Peyer's patch (tissue), 4 donors: ENCODE measurements around the gene MFSD2B.

Experiments used
- POLR2A ChIP-seq, 2 donors: fragments of 450-650 bp; IDR thresholded peaks; one replicate each; pipeline ENCODE4 v1.5.1; 2017; ENCODE audit warnings: antibody characterized with exemption in 2 of 2, mild to moderate bottlenecking in 2 of 2, moderate library complexity in 2 of 2
- TF ChIP-seq, protein P1 (sequence below), 6 experiments: fragments of 450-650 bp in 4 of 6; fragments of 200-600 bp in 2 of 6; sonication (generic) in 1 of 6; IDR thresholded peaks; one replicate each; pipeline ENCODE4 v1.5.1; 2017 to 2019; ENCODE audit warnings: antibody characterized with exemption in 6 of 6, mild to moderate bottlenecking in 3 of 6, moderate library complexity in 1 of 6

GRCh38 chr2:24021122-24021998 lies 11.5 kb downstream of the MFSD2B start:
- TF ChIP-seq, protein P1, sequence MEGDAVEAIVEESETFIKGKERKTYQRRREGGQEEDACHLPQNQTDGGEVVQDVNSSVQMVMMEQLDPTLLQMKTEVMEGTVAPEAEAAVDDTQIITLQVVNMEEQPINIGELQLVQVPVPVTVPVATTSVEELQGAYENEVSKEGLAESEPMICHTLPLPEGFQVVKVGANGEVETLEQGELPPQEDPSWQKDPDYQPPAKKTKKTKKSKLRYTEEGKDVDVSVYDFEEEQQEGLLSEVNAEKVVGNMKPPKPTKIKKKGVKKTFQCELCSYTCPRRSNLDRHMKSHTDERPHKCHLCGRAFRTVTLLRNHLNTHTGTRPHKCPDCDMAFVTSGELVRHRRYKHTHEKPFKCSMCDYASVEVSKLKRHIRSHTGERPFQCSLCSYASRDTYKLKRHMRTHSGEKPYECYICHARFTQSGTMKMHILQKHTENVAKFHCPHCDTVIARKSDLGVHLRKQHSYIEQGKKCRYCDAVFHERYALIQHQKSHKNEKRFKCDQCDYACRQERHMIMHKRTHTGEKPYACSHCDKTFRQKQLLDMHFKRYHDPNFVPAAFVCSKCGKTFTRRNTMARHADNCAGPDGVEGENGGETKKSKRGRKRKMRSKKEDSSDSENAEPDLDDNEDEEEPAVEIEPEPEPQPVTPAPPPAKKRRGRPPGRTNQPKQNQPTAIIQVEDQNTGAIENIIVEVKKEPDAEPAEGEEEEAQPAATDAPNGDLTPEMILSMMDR (IDR thresholded peaks at IDR 0.05) = peak in 4 of 6 experiments; percentile 24 to 70 (median 66)
- no peak for TF ChIP-seq POLR2A (IDR thresholded peaks at IDR 0.05)
